Activated CD4-positive, alpha-beta T cell treated with anti-CD3 and anti-CD28 coated beads, Interleukin-2, Interleukin-6, amounts not matched to agents 100 ng/mL and 50 ng/mL, durations not matched to agents 16 hours and 8 hours (primary cell): ENCODE data around the gene USP49.
"Not testable (repeated sequence)": the region's sequence is repeated elsewhere in the genome, so short reads cannot be mapped to it uniquely, and the experiment has no call there.

Experiments
- DNase-seq: peaks from one replicate; pipeline ENCODE4 v3.0.0-alpha.2; 2020

The USP49 gene

DNA sequence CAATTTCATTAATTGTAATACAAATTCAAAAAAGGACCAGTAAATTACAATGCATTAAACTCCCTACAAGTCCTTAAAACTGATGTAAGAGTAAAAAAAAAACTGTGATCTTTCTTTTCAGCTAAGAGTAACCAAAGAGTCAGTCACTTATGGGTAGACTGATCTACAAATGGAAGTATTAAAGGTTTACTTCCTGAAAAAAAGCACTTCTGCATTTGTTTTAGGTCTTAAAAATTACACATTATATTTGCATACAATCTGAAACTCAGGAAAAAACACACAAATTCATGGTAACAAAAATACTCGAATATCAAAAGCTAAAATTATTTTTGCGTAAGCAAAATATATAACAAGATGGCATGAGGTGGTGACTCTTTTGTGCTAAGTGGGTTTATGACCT, 23.5 kb downstream of the USP49 start:
- no peak for DNase-seq

DNA sequence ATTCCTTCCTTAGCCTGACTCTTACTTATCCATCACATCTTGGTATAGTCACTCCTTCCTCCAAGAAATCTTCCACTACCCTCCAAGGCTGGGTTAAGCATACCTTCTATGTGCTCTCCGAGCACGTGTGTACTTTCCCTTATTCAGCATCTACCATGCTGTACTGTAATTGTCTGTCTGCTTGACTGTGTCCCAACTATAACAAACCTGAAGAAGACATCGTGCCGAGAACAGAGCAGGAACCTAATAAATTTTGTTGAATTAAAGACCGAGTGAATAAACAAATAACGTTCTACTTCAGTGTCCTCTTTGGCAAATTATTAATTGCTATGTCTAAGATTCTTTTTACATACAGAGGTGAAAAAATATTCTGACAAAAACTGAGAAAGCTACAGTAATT, 35.8 kb downstream of the USP49 start:
- no peak for DNase-seq

DNA sequence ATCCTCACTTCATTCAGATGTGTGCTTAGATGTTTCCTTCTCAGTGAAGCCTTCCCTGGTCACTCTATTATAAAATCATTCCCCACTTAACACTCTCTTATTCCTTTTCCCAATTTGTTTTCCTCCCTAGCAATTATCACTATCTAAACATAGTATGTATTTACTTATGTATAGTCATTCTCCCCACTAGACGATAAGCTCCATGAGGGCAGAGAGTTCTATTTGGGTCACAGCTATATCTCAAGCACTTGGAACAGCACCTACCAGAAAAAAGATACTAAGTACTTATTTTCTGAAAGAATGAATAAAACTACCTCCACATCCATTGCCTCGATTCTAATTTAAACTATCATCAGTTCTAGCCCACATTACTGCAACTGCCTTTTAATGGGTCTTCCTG, 36.5 kb downstream of the USP49 start:
- no peak for DNase-seq

DNA sequence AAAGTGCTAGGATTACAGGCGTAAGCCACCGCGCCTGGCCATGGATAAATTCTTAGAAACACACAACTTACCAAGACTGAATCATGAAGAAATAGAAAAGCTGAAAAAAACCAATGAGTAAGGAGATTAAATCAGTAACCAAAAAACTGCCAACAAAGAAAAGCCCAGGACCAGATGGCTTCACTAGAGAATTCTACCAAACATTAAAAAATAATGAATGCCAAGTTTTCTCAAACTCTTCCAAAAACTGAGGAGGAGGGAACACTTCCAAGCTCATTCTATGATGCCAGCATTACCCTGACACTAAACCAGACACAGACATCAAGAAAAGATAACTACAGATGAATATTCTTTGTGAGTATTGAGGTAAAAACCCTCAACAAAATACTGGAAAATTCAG, 44.3 kb downstream of the USP49 start:
- DNase-seq = no peak

DNA sequence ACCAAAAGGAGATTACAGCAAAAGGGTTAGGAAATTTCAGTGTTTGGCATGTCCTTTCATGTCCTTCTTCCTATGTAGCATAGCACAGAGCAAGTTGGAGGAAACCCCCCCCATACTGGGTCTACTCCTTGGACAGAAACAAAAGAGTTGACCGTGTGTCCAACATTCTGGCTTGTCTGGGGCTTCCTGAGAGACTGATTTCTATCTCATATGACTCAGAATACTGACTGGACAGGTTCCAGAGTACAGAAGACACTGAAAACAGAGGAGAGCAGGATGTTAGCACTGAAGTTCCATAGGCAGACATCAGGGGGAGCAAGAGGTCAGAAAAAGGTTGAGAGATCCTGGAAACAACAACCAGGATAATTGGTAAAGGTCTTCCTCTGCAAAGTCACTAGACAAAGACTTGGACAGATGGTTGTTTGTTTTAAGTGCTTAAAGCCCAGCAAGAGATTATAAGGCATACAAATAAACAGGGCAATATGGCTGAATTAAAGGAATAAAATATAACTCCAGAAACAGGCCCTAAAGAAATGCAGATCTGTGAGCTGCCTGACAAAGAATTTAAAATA, 48.4 kb downstream of the USP49 start:
- DNase-seq = peak; percentile 73

DNA sequence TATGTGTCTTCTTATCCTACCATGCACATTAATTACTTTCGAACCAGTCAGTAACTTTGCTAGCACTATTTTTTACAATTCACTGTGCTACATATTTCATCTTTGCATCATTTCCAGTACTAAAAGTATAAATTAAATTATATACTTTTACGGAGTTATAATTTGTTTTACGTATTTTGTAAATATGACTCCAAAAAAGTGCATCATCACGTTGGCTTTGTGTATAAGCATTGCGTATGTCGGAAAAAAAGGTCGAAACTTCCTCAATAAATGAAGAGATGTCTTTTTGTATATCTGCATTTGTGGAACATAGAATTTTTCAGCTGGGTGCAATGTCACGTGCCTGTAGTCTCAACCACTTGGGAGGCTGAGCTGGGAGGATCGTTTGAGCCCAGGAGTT, 52.0 kb downstream of the USP49 start:
- DNase-seq = no peak

DNA sequence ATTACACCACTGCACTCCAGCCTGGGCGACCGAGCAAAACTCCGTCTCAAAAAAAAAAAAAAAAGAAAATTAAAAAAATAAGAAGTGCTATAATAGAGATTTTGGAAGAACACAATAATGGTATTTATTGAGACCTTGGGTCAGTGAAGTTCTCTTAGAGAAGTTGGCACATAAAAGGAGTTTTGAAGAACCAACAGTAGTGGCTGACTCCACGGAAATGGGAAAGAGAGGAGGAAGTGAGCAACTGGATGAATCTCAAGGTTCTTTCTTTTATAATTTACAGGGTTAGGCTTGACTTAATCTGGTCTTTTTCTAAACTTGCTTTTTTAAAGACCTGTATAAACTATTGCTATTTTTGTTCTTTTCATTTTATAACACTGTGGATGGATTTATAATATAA, 54.8 kb downstream of the USP49 start:
- no peak for DNase-seq

DNA sequence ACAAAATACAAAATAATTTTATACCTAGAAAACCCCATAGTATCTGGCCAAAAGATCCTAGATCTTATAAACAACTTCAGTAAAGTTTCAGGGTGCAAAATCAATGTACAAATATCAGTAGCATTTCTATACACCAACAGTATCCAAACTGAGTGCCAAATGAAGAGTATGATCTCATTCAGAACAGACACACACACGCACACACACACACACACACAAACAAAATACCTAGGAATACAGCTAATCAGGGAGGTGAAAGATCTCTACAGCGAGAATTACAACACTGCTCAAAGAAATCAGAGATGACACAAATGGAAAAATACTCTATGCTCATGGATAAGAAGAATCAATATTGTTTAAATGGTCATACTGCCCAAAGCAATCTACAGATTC, 58.5 kb downstream of the USP49 start:
- no peak for DNase-seq

DNA sequence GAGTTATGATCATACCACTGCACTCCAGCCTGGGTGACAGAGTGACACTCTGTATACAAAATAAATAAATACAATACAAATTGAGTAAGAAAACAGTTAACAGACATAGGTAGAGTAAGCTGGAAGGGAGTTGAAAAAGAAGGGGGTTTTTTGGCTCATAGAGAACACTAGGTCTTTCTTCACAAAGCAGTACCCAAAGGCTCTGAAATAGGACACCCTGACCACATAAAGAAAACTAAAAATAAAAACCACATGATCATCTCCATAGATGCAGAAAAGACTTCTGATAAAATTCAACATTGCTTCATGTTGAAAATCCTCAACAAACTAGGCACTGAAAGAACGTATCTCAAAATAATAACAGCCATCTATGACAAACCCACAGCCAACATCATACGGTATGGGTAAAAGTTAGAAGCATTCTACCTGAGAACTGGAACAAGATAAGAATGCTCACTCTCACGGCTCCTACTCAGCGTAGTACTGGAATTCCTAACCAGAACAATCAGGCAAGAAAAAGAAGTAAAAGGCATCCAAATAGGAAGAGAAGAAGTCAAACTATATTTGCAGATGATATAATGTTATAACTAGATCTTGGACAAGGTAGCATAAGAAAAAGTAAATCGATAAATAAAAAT, 59.0 kb downstream of the USP49 start:
- no peak for DNase-seq

DNA sequence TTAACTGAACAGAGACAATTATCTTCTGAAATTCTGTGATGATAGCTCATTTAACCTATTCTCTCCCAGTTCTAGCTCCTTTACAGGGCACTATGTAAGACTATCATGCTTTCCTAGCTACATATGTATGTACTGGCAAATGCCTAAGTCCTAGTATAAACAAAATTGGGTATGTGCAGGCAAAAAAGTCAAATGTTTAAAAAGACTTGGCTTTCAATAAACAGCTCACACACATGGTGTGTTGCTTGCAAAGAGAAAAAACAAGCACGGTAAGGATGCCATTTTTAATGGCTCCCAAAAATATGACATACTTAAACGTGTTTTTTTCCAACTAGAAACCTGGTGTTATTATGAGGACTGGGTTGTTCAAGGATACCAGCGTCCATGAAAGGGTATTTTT, 62.9 kb downstream of the USP49 start:
- DNase-seq = no peak

DNA sequence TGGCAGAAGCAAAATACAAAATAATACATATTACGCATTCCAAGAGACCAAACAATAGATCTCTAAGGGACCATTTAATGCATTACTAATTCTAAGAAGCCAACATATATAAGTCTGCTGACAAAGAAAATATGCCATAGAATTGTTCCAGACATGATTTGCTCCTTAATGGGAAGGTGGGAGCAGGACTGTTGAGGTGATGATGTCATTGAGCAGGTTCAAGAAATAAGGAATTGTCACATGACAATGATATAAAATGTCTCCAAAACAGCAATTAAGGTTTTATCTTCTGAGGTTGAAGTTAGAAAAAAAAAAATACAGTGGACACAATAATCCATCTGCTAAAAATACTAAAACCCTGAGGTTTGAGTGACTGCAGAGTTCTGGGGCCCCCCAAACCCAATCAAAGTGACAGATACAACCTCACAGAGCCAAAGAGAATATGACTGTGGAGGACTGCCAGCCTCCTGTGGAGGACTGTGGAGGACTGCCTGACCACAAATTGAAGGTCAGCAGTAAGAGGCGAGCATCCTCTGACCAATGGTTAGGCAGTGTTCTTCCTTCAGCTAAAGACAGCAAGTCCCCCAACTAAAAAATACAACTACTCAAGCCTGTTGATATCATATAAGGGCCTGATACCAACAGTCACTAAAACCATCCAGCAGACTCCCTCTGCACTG, 68.7 kb downstream of the USP49 start:
- no peak for DNase-seq

DNA sequence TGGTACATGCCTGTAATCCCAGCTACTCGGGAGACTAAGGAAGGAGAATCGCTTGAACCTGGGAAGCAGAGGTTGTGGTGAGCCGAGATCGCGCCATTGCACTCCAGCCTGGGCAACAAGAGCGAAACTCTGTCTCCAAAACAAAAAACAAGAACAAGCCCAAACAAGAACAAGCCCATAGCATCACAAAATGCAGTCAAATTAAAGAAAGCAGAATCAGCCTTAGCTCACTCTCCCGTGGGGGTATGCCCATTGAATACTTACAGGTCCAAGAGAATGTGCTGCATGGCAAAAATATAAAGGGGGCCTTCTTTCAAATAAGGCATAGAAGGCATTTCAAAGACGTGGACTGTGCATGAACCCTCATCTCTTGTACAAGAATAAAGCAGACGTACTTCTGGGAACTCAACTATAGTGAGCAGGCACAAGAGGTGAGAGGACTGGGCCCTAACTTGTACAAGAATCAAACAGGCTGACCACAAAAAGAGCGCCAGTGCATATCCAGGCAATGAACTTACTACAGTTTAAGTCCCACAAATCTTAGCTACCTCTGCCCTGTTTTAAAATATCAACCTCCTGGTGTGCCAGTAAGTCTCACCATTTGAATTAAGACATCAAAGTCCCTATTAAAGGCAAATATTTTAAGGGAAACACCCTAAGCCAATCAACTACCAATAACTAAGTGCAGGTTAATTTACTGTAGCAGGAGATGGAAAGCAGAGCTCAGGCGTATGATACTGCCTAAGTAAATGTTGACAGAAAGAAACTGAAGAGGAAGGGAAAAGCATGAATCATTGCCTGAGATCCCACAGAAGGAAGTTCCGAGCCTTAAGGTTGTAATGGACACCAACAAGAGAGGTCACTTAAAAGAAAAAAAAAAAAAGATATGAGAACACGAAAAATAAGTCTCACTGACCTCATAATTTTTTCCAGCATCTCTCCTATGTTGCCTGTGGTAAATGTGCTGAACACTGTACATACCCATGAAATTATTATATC, 70.3 kb downstream of the USP49 start:
- no peak for DNase-seq

DNA sequence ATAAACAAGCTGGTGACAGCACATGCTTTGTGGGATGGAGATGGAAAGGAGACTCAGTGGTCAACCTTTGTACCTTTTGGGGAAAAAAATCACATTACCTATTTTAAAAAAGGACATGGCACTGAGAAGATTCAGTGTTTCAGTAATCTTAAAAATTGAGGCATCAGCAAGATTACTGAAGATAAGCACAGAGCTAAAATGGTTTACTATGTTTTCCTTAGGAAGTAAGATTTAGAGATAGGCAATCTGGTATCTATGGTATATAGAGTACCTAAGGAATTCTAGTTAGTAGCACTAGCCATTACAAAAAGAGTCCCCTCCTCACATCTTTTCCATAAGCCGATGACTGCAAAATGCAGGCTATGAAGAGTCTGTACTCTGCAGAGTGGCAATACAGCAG, 72.0 kb downstream of the USP49 start:
- DNase-seq = no peak

DNA sequence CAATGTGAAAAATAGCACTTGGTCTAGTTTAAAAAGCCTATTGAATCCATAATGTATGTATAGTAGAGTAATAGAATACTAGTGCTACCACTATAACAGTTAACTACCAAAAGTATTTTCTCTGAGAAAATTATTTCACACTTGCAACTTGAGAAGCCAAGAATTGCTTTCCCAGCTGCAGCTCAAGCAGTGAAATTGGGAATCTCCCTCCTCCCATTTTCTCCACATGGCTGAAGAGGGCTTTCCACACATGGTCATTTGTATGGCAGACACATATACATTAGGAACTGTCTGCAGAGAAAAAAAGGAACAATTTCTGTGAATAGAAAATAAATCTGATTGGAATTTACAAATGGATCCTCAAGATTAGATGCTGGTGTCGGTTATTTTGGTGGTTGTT, 73.2 kb downstream of the USP49 start:
- DNase-seq = no peak

DNA sequence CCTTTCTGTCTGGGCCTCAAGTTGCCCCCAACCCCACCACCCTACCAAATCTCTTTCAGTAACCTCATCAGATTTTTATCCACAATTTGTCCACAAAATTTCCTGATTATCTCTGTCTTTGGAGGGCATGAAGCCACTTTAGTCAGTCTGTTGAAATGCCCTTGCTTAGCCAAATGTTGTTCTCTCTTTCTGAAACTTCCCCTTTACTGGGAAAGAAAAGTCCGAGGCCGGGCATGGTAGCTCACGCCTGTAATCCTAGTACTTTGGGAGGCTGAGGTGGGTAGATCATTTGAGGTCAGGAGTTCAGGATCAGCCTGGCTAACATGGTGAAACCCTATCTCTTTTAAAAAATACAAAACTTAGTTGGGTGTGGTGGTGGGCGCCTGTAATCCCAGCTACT, 73.9 kb downstream of the USP49 start:
- no peak for DNase-seq

DNA sequence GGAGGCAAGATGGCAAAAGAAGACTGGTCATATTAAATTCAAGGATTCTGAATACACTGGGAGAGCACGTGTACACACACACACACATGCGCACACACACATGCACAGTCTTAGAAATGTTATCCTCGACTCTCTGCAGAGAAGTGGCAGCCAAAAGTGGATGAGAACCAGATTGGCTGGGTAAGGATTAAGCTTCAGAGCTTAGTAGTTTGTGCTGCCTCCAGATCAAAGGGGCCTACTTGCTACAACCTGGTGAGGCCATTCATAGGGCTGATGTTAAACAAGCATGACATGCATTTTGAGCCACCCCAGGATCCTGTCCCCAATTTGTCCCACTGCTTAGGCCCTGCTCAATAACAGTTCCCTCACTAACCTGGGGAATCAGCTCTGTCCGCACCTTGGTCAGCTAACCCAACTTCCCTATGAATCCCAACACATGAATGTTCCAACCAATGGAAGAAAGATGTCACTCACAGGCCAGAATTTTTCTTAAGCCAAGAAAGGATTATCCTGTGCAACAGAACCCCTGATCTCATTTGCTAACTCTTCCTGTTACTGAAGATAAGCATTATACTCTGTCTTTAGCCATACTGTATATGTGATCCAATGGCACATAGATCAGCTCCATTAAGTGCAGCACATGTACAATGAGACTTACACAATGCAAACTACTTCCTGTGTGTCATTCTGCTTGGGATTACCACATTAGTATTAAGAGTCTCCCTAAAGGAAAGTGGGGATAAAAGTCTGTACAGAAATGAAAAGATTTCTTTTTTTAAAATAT, 76.7 kb downstream of the USP49 start:
- no peak for DNase-seq

DNA sequence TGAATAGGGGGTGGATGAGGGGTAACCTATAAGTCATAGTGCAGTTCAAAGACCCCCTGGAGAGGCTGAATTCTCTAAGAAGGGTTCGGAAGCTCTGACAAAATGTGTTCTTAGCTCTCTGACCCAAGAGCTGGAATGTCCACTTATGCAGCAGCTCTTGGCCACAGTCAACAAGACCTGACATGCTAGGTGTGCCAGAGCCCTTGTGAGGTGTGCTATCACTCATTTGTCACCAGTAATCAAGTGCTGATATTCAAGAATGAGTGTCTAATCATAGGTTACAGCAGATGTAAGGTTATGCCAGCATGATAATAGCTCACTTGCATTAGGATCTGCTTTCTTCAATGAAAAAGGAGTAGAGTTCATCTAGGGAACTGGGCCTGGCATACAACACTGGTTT, 79.6 kb downstream of the USP49 start:
- no peak for DNase-seq

DNA sequence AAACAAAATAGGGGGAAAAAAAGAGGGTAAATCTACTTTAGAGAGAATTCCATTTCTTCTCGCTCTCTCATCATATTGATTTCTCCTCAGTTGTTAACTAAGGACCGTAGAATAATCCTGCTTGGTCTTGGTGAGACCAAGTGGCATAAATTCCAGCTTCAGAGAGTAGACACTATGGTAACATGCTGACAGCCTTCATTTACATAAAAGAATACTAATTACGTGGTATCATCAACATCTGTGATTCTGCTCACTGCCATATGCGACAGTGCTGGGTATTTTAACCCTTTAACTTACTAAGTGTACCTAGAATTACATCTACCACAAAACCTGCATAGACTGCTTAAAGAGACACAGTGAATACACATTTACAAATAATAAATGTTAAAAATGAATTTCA, 80.5 kb downstream of the USP49 start:
- no peak for DNase-seq

DNA sequence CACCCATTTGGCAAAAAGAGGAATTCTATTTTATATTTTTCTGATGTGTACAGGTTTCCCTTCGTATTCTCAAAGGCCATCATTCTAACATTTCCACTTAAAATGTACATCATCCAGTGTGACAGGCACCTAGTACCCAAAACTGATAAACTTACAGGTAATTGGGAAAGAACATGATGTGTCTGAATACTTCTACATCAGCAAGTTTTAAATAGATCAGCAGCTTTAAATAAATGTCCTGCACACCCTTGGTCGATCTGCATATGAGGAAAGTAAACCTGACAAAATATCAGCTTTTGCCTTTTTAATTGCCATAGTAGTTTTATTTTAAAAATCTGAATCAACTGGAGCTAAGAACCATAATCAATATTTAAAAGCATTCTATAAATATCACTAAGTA, 81.2 kb downstream of the USP49 start:
- DNase-seq = no peak

DNA sequence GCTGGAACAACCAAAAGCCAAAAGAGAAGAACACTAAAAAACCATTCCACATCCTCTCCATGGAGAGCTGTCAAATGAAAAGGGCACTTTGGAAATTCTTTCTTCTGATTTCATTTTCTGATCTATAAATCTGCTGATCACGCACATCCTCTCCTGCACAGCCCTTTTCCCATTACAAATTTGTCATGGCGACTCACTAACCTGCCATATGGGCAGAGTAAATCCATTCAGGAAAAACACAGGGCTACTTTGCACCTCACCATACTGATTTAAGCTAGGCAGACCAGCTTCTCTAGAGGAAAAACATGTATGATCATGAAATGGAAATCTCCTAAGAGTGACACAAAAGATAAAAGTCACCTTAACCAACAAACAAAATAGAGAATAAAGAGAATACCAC, 81.7 kb downstream of the USP49 start:
- DNase-seq = no peak

DNA sequence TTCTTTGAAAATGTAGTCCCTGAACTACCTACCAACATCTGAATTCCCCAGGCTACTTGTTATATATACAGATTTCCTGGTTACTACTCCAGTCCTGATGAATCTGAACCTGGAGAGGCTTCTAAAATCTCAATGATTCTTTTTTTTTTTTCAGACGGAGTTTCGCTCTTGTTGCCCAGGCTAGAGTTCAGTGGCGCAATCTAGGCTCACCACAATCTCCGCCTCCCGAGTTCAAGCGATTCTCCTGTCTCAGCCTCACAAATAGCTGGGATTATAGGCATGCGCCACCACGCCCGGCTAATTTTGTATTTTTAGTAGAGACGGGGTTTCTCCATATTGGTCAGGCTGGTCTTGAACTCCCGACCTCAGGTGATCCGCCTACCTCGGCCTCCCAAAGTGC, 83.2 kb downstream of the USP49 start:
- not testable (repeated sequence) for DNase-seq

DNA sequence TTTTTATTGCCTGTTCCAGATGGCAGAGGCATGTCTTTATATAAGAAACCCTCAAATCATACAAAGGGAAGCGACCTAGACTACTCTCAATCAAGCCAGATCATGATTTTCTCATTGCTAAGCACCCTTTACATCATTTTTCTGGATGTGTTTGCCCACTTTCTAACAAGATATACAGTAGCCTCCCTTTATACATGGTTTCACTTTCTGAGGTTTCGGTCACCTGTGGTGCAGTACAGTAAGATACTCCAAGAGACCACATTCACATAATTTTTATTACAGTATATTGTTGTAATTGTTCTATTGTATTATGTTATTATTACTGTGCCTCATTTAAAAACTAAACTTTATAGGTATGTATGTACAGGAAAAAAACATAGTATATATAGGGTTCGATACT, 84.1 kb downstream of the USP49 start:
- no peak for DNase-seq
